Body of pancreas (tissue), 4 donors: Measurements from ENCODE around the gene RAI1. TPM values are rescaled to one million over a fixed set of nuclear protein-coding genes. Genes with fewer than 3 reads are reported as not detected.

ENCODE experiments used
- ATAC-seq: fragments of 150-250 bp; one replicate; pipeline ENCODE4 v1.9.1; 2016
- DNase-seq, 4 donors: peaks; one replicate each; pipeline ENCODE4 v3.0.0-alpha.2; 2019
- H3K27ac ChIP-seq, 4 donors: fragments of 200-600 bp; sonication (generic); 1 replicate in 3 of 4; 2 replicates in 1 of 4; pipeline versions ENCODE4 v1.5.1 to v1.6.1; 2016 to 2019; ENCODE audit warnings: mild to moderate bottlenecking in 1 of 4, mixed read lengths in 1 of 4, moderate library complexity in 1 of 4
- H3K27me3 ChIP-seq, 2 donors: fragments of 200-600 bp; sonication (generic); one replicate each; pipeline ENCODE4 v1.6.0; 2016; ENCODE audit warnings: mild to moderate bottlenecking in 1 of 2
- H3K36me3 ChIP-seq, 2 donors: fragments of 200-600 bp; sonication (generic); replicated peaks in 1 of 2; 2 replicates each; pipeline ENCODE4 v1.5.1; 2016; ENCODE audit warnings: low read depth in 2 of 2; ENCODE audit not compliant: insufficient read depth in 1 of 2
- H3K4me1 ChIP-seq: fragments of 200-600 bp; sonication (generic); one replicate; pipeline ENCODE4 v1.6.0; 2016
- H3K4me3 ChIP-seq, 2 donors: fragments of 200-600 bp; sonication (generic); 1 replicate in 1 of 2; 2 replicates in 1 of 2; pipeline ENCODE4 v1.5.1; 2016 to 2019
- H3K9me3 ChIP-seq, 3 donors: fragments of 200-600 bp; sonication (generic); 1 replicate in 2 of 3; 2 replicates in 1 of 3; pipeline ENCODE4 v1.5.1; 2016
- CTCF ChIP-seq, 7 experiments: fragments of 450-650 bp in 4 of 7; fragments of 200-600 bp in 3 of 7; sonication (generic) in 3 of 7; IDR thresholded peaks; one replicate each; pipeline ENCODE4 v1.5.1; 2016 to 2019; ENCODE audit warnings: antibody characterized with exemption in 7 of 7
- POLR2A ChIP-seq, 3 donors: fragments of 450-650 bp; IDR thresholded peaks; one replicate each; pipeline ENCODE4 v1.6.1; 2016; ENCODE audit warnings: antibody characterized with exemption in 3 of 3, mild to moderate bottlenecking in 2 of 3
- WGBS, 2 donors: methylation state at CpG; one replicate each; pipeline ENCODE4 v1.1.5; 2017; 5-methylcytosine and 5-hydroxymethylcytosine counted together
- intact Hi-C: fragments of 100-400 bp; cut with DNase I; formaldehyde crosslinking; loops from one replicate; pipeline ENCODE4 v1.15.1; 2023
- total RNA-seq, 2 donors: library from RNA; depleted of rRNA; stranded (reverse); fragments of >200 nt; gene quantifications; one replicate each; pipeline ENCODE4 v1.1.0, GENCODE V29; 2016

RAI1 gene
- total RNA-seq, 2 donors from 2014 or later: 16.3 to 41.5 TPM

GRCh38 chr17:17671369-17672129, 9.7 kb upstream of the RAI1 start:
- H3K27ac ChIP-seq: no peak overlapping the region
- H3K4me1 ChIP-seq: no peaks in the 10 kb centered on the region
- TF ChIP-seq CTCF (IDR thresholded peaks at IDR 0.05): no peak
- no peak overlapping the region for H3K4me3 ChIP-seq
- H3K36me3 ChIP-seq: no peaks in the 10 kb centered on the region
- intact Hi-C loops: loop anchor here (10.0 kb wide), 1 partner anchor 353 kb away; no protein-coding TSS in a partner anchor
- 62 to 66% methylated on average over 10 of the region's 10 CpGs for WGBS, 2 donors
- H3K27me3 ChIP-seq: no peaks in the 10 kb centered on the region
- ATAC-seq (no peak), DNase-seq (no peak)
- no peaks in the 10 kb centered on the region for H3K9me3 ChIP-seq

DNA sequence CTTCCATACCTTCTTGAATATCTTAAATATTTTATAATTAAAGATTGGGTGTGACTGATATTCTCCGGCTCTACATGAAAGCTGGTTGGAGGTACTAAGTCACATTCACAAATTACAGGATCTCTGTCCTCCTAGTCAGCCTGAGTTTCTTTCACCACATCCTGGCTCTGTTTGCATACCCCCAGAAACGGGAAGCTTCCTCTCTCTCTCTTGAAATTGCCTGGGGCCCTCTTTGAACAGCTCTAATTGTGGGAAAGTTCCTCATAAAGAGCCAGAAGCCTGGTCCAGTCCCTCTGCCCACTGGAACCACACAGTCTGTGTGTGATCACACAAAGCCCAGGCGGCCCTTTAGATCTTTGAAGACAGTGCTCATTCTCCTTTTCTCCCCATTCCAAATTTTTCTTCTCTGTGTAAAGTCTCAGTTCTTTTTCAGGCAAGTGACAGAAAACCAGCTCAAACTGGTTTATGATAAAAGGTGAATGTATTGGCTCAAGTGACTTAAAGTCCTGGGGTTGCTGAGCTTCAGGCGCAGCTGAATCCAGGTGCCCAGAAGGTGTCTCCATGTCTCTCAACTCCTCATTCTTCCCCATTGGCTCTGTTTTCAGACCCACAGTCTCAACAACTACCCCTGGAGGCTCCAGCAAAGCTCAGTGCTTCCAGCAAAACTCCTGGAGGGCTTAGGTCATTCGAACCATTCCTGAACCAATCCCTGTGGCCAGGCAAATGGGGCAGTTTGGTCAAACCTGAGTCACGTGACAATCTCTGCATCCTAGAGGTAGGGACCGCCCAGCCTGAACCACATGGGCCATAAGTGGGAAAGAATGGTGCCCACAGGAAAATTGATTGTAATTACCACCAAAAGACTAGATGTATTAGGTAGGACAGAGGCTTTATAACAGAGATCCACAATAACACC, 8.5 kb upstream of the RAI1 start:
- ATAC-seq (no peak), DNase-seq (no peak)
- intact Hi-C loops: loop anchor here (10.0 kb wide), 1 partner anchor 352 kb away; no protein-coding TSS in a partner anchor
- no peak overlapping the region for H3K27ac ChIP-seq
- H3K4me1 ChIP-seq: no peaks in the 10 kb centered on the region
- no peaks in the 10 kb centered on the region for H3K27me3 ChIP-seq
- H3K4me3 ChIP-seq: no peak overlapping the region
- TF ChIP-seq CTCF (IDR thresholded peaks at IDR 0.05): no peak
- TF ChIP-seq POLR2A (IDR thresholded peaks at IDR 0.05): no peak
- no peaks in the 10 kb centered on the region for H3K9me3 ChIP-seq
- WGBS, 2 donors: 75 to 79% methylated on average over 7 of the region's 7 CpGs
- no peaks in the 10 kb centered on the region for H3K36me3 ChIP-seq

DNA sequence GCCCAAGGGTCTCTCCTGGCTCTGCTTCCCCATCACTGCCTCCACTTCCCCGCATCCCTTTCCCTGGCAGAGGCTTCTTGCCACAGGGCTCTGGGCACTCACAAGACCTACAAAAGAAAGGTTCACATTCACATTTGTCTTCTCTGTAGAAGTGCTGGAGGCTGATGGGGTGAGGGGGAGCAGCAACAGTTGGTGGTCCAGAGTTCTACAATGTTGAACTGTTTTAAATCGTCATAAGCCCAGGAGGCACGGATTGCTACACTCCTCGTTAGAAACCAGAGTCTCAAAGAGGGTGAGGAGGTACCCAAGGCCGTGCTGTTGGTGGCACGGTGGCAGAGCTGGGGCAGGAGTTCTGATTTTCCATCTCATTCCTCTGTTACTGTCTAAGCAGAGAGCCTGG, 5.8 kb upstream of the RAI1 start:
- ATAC-seq: no peak
- no peaks in the 10 kb centered on the region for H3K4me1 ChIP-seq
- intact Hi-C loops: loop anchor here (5.0 to 10.0 kb wide), 2 partner anchors 242 to 349 kb away; no protein-coding TSS in a partner anchor
- H3K4me3 ChIP-seq: no peak overlapping the region
- H3K27me3 ChIP-seq: no peaks in the 10 kb centered on the region
- no peak overlapping the region for H3K27ac ChIP-seq
- TF ChIP-seq POLR2A (IDR thresholded peaks at IDR 0.05): no peak
- no peaks in the 10 kb centered on the region for H3K36me3 ChIP-seq
- 78 to 88% methylated on average over 6 of the region's 6 CpGs for WGBS, 2 donors
- DNase-seq: no peak
- H3K9me3 ChIP-seq: no peaks in the 10 kb centered on the region

DNA sequence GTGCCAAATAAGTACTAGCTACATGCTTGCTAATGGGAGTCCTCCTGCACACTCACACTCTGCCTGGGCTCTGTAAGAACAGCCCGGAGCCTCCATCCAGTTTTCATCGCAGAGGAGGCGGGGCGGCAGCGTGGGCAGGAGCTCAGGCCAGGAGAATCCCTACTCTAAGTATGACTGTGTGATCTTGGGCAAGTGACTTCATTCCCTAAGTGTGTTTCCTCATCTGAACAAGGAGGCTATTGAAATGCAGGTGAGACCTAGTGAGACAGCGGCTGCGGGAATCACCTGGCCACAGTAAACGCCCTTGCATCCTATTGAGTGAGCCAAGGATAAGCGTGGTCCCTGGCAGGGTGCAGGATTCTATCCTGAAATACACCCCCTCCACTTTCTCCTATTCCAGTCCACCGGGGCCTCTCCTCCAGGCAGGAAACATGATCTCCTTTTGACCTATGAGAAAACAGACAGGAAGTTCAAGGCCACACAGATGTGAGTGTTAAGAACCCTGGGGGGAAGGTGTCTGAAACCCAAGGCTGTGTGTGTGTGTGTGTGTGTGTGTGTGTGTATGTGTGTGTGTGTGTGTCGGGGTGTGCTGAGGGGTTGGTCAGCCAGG, 5.2 kb upstream of the RAI1 start:
- intact Hi-C loops: loop anchor here (5.0 to 10.0 kb wide), 2 partner anchors 241 to 349 kb away; no protein-coding TSS in a partner anchor
- no peak for TF ChIP-seq POLR2A (IDR thresholded peaks at IDR 0.05)
- TF ChIP-seq CTCF (IDR thresholded peaks at IDR 0.05): no peak
- peaks cover 6% of the 10 kb centered on the region for H3K4me1 ChIP-seq
- no peaks in the 10 kb centered on the region for H3K9me3 ChIP-seq
- WGBS, 2 donors: 63 to 75% methylated on average over 10 to 11 of the region's 11 CpGs
- no peaks in the 10 kb centered on the region for H3K27me3 ChIP-seq
- no peak for DNase-seq
- H3K4me3 ChIP-seq: no peak overlapping the region
- no peaks in the 10 kb centered on the region for H3K36me3 ChIP-seq
- peak; percentile 31 for ATAC-seq
- H3K27ac ChIP-seq: no peak overlapping the region

- DNase-seq (no peak), ATAC-seq (no peak)
- intact Hi-C loops: loop anchor here (5.0 to 10.0 kb wide), 2 partner anchors 241 to 348 kb away; no protein-coding TSS in a partner anchor
- 87 to 90% methylated on average over 6 of the region's 6 CpGs for WGBS, 2 donors
- Histone ChIP-seq H3K9me3 (no peaks in the 10 kb centered on the region), H3K36me3 (no peaks in the 10 kb centered on the region), H3K27me3 (no peaks in the 10 kb centered on the region), H3K4me1 (peaks cover 6% of the 10 kb centered on the region), H3K27ac (no peak overlapping the region), H3K4me3 (no peak overlapping the region)
- TF ChIP-seq POLR2A (IDR thresholded peaks at IDR 0.05): no peak
- no peak for TF ChIP-seq CTCF (IDR thresholded peaks at IDR 0.05)
These were observed 4.5 kb upstream of the RAI1 start for GRCh38 chr17:17676752-17677151.
